ENCODE results near the gene PUM2. TPM values are rescaled to one million over a fixed set of nuclear protein-coding genes. Genes with fewer than 3 reads are reported as not detected.

Gene PUM2
- total and polyA plus RNA-seq, 2 of the 13 experiments (the other 11 are each of a cell fraction or from before 2014, with no cell fraction given) = 69.6 to 69.8 TPM

DNA sequence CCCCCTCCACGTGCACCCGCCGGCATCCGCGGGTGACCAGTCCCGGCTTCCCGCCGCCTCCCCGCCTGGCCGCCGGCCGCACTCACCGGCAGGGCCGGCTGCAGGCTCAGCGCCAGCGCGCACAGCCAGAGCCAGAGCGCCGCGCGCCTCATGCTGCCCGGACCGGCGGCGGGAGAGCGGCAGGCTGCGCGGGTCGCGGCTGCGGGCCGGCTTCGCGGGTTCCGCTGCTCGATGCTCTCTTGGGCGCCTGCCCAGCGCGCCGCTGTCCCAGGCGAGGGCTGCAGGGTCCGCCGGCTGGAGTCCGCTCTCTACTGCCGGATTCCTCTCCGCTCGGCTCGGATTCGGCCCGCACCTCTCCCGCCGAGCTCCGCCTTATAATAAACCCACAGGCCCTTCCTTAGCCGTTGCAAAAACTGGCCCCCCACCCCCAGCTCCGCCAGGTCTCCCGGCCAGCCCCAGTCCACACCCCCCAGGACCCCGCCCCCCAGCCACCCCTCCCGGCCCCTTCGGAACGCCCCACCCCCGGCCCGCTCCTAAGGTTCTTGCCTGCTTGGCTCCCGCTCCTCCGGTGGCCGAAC, 125.8 kb downstream of the PUM2 start, which contains the start of gene SDC1 (continued):
- TF ChIP-seq, protein P1, sequence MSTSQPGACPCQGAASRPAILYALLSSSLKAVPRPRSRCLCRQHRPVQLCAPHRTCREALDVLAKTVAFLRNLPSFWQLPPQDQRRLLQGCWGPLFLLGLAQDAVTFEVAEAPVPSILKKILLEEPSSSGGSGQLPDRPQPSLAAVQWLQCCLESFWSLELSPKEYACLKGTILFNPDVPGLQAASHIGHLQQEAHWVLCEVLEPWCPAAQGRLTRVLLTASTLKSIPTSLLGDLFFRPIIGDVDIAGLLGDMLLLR (CRISPR knock-in tag; IDR thresholded peaks at IDR 0.05) = peak; percentile 48; the same call in 1 of the 2 replicates
- TF ChIP-seq ZNF563 (CRISPR knock-in tag; IDR thresholded peaks at IDR 0.05) = peak; percentile 57; the same call in 1 of the 2 replicates
- TF ChIP-seq ZNF598 (CRISPR knock-in tag; IDR thresholded peaks at IDR 0.05; ENCODE audit: borderline replicate concordance) = no peak
- no peak for TF ChIP-seq ZKSCAN5 (CRISPR knock-in tag; IDR thresholded peaks at IDR 0.05)
- no peak for TF ChIP-seq TOE1 (CRISPR knock-in tag; IDR thresholded peaks at IDR 0.05)
- 0 out of 2 replicates have a peak, but pooled peaks have one; percentile 16 for TF ChIP-seq IRX3 (CRISPR knock-in tag; IDR thresholded peaks at IDR 0.05; ENCODE audit: borderline replicate concordance, low read depth)
- no peak for TF ChIP-seq RELA (CRISPR knock-in tag; IDR thresholded peaks at IDR 0.05)
- no peak for TF ChIP-seq GFI1 (CRISPR knock-in tag; IDR thresholded peaks at IDR 0.05; ENCODE audit: borderline replicate concordance)
- TF ChIP-seq PREB (CRISPR knock-in tag; IDR thresholded peaks at IDR 0.05) = no peak
- TF ChIP-seq E2F2 (CRISPR knock-in tag; IDR thresholded peaks at IDR 0.05; ENCODE audit: borderline replicate concordance) = no peak
- TF ChIP-seq MATR3 (CRISPR knock-in tag; IDR thresholded peaks at IDR 0.05) = no peak
- peak; percentile 81 for TF ChIP-seq TGIF2 (CRISPR knock-in tag; IDR thresholded peaks at IDR 0.05)
- no peak for TF ChIP-seq MAFF (IDR thresholded peaks at IDR 0.05; ENCODE audit: low read depth, low read length)
- TF ChIP-seq POLR2AphosphoS5 (IDR thresholded peaks at IDR 0.05; ENCODE audit: low read depth, low read length) = 0 out of 2 replicates have a peak, but pooled peaks have one; percentile 48
- TF ChIP-seq RARG (CRISPR knock-in tag; IDR thresholded peaks at IDR 0.05; ENCODE audit: low read depth) = no peak
- TF ChIP-seq SATB2 (CRISPR knock-in tag; IDR thresholded peaks at IDR 0.05) = no peak
- no peak for TF ChIP-seq MAF1 (CRISPR knock-in tag; IDR thresholded peaks at IDR 0.05; ENCODE audit: borderline replicate concordance)
- no peak; the same call in none of the 2 replicates for TF ChIP-seq KLF15 (CRISPR knock-in tag; IDR thresholded peaks at IDR 0.05; ENCODE audit: borderline replicate concordance)
- TF ChIP-seq ZNF430 (CRISPR knock-in tag; IDR thresholded peaks at IDR 0.05) = no peak
- no peak; the same call in none of the 2 replicates for TF ChIP-seq SNAPC2 (CRISPR knock-in tag; IDR thresholded peaks at IDR 0.05)
- no peak for TF ChIP-seq JUNB (CRISPR knock-in tag; IDR thresholded peaks at IDR 0.05; ENCODE audit: borderline replicate concordance)
- no peak for TF ChIP-seq ZNF891 (CRISPR knock-in tag; IDR thresholded peaks at IDR 0.05)
- TF ChIP-seq RBM22 (optimal IDR thresholded peaks at IDR 0.05; ENCODE audit: low read length) = no peak
- TF ChIP-seq ZNF574 (CRISPR knock-in tag; IDR thresholded peaks at IDR 0.05) = peak; percentile 27; the same call in 1 of the 2 replicates
- 0 out of 2 replicates have a peak, but pooled peaks have one; percentile 10 for TF ChIP-seq ZSCAN25 (CRISPR knock-in tag; IDR thresholded peaks at IDR 0.05)
- 0 out of 2 replicates have a peak, but pooled peaks have one; percentile 20 for TF ChIP-seq ZNF253 (CRISPR knock-in tag; IDR thresholded peaks at IDR 0.05; ENCODE audit: borderline replicate concordance)
- TF ChIP-seq ZNF850 (CRISPR knock-in tag; conservative IDR thresholded peaks at IDR 0.05) = no peak
